ENCODE results near the gene GRK5. TPM values are rescaled to one million over a fixed set of nuclear protein-coding genes. Genes with fewer than 3 reads are reported as not detected.

The GRK5 gene
- polyA plus RNA-seq, 1 donor from 2014 or later, result 34.9 TPM

DNA sequence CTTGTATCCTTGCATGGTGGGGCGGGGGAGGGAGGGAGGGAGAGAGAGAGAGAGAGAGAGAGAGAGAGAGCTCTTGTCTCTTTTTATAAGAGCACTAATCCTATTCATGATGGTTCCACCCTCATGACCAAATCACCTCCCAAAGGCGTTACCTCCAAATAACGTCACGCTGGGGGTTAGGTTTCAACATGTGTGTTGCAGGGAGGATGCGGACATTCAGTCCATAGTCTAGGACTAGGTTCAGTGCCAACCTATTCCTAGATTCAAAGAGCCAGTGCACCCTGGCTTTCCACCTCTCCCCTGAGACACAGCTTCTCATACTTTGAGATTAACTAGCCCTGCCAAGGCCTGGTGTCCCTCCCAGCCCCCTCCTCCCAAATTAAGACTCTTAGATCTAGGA, 123.0 kb downstream of the GRK5 start:
- Histone ChIP-seq H3F3A (ENCODE audit: insufficient read depth, low read length, poor library complexity, severe bottlenecking) (no peaks in the 10 kb centered on the region), H3K9ac (ENCODE audit: low read length) (no peak overlapping the region), H3K9me2 (ENCODE audit: insufficient read depth, low read length) (no peaks in the 10 kb centered on the region), H3K27me3 (ENCODE audit: insufficient read depth, low read depth, low read length) (no peaks in the 10 kb centered on the region), H3K4me2 (ENCODE audit: low read length) (no peak overlapping the region), H3K9me3 (ENCODE audit: low read length) (no peaks in the 10 kb centered on the region), H2AFZ (ENCODE audit: low read depth, low read length) (no peak overlapping the region), H3K27ac (ENCODE audit: low read length) (no peak overlapping the region), H3K4me3 (ENCODE audit: low read length) (no peak overlapping the region), H4K20me1 (ENCODE audit: insufficient read depth) (no peaks in the 10 kb centered on the region), H3K36me3 (ENCODE audit: insufficient read depth, low read length) (no peaks in the 10 kb centered on the region), H3K79me2 (replicated peaks; ENCODE audit: insufficient read depth, low read length) (no peaks in the 10 kb centered on the region)
- no peak for TF ChIP-seq TAF1 (IDR thresholded peaks at IDR 0.05; ENCODE audit: low read depth)
- TF ChIP-seq EP300 (conservative IDR thresholded peaks at IDR 0.05; ENCODE audit: poor library complexity, severe bottlenecking), result no peak
- no peak for TF ChIP-seq POLR2AphosphoS5 (IDR thresholded peaks at IDR 0.05)
- TF ChIP-seq SMC3 (conservative IDR thresholded peaks at IDR 0.05; ENCODE audit: poor library complexity), result no peak
- TF ChIP-seq, protein P1, sequence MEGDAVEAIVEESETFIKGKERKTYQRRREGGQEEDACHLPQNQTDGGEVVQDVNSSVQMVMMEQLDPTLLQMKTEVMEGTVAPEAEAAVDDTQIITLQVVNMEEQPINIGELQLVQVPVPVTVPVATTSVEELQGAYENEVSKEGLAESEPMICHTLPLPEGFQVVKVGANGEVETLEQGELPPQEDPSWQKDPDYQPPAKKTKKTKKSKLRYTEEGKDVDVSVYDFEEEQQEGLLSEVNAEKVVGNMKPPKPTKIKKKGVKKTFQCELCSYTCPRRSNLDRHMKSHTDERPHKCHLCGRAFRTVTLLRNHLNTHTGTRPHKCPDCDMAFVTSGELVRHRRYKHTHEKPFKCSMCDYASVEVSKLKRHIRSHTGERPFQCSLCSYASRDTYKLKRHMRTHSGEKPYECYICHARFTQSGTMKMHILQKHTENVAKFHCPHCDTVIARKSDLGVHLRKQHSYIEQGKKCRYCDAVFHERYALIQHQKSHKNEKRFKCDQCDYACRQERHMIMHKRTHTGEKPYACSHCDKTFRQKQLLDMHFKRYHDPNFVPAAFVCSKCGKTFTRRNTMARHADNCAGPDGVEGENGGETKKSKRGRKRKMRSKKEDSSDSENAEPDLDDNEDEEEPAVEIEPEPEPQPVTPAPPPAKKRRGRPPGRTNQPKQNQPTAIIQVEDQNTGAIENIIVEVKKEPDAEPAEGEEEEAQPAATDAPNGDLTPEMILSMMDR (IDR thresholded peaks at IDR 0.05; ENCODE audit: poor library complexity, severe bottlenecking), result no peak

DNA sequence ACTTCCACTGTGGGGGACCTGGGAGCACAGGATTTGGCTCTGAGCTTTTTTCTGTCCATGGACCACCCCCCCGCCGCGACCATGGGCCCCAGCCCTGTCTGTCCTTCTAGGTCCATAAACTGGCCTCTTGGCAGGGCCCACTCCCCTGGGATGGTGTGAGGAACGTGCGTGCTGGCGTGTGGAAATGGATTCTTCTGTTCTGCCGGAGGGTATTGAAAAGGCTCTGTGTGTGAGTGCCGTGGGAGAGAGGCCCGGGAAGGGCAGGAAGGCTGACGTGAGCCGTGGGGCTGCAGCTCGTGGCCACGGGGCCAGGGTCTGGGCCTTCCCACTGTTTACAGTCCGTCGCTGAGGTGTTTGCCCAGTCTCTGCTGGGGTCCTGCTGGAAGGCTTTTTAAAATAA, 123.7 kb downstream of the GRK5 start:
- Histone ChIP-seq H3K27ac (ENCODE audit: low read length) (no peak overlapping the region), H3K36me3 (ENCODE audit: insufficient read depth, low read length) (no peaks in the 10 kb centered on the region), H3K9me3 (ENCODE audit: low read length) (no peaks in the 10 kb centered on the region), H3K9ac (ENCODE audit: low read length) (no peak overlapping the region), H3K9me2 (ENCODE audit: insufficient read depth, low read length) (no peaks in the 10 kb centered on the region), H3F3A (ENCODE audit: insufficient read depth, low read length, poor library complexity, severe bottlenecking) (no peaks in the 10 kb centered on the region), H3K27me3 (ENCODE audit: insufficient read depth, low read depth, low read length) (no peaks in the 10 kb centered on the region), H3K4me3 (ENCODE audit: low read length) (no peak overlapping the region), H3K4me2 (ENCODE audit: low read length) (no peak overlapping the region), H2AFZ (ENCODE audit: low read depth, low read length) (no peak overlapping the region), H3K79me2 (replicated peaks; ENCODE audit: insufficient read depth, low read length) (no peaks in the 10 kb centered on the region), H4K20me1 (ENCODE audit: insufficient read depth) (no peaks in the 10 kb centered on the region)
- TF ChIP-seq TAF1 (IDR thresholded peaks at IDR 0.05; ENCODE audit: low read depth), result no peak

DNA sequence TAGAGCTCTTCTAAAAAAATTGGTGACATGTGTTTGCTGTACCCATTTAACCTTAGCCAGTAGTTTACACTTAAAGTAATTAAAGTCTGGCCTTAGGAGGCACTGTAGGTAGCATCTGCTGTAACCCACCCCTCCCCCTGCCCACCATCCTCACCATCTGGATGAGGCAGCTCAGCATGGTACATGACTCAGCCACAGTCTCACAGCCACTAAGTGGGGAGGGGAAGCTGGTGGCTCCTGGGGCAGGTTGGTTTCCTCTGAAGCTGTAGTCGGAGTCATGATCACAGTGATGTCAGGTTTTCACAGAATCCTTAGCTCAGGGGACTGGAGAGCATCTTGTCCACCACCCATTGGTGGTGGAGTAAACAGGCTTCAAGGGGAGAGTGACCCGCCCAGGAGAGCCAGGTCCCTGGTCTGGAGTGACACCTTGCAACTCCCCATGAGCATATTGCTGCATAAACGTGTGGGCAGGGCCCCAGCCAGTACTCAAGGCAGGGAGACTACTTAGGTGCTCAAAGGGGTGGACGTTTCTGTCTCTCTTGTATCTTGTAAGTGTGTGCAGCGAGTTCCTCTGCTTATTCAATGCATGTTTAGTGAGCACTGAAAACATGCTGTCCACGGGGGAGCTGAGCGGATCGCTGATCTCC, 125.9 kb downstream of the GRK5 start:
- Histone ChIP-seq H3K9ac (ENCODE audit: low read length) (no peak overlapping the region), H2AFZ (ENCODE audit: low read depth, low read length) (no peak overlapping the region), H3K9me3 (ENCODE audit: low read length) (no peaks in the 10 kb centered on the region), H3F3A (ENCODE audit: insufficient read depth, low read length, poor library complexity, severe bottlenecking) (no peaks in the 10 kb centered on the region), H3K36me3 (ENCODE audit: insufficient read depth, low read length) (no peaks in the 10 kb centered on the region), H3K4me2 (ENCODE audit: low read length) (no peak overlapping the region), H3K79me2 (replicated peaks; ENCODE audit: insufficient read depth, low read length) (no peaks in the 10 kb centered on the region), H3K4me3 (ENCODE audit: low read length) (no peak overlapping the region), H4K20me1 (ENCODE audit: insufficient read depth) (no peaks in the 10 kb centered on the region), H3K9me2 (ENCODE audit: insufficient read depth, low read length) (no peaks in the 10 kb centered on the region), H3K27me3 (ENCODE audit: insufficient read depth, low read depth, low read length) (no peaks in the 10 kb centered on the region), H3K27ac (ENCODE audit: low read length) (no peak overlapping the region)
- TF ChIP-seq EZH2 (IDR thresholded peaks at IDR 0.05; ENCODE audit: borderline replicate concordance, insufficient read depth, low read length, poor library complexity, severe bottlenecking) (no peak), MXI1 (conservative IDR thresholded peaks at IDR 0.05; ENCODE audit: poor library complexity, severe bottlenecking) (no peak), SMC3 (conservative IDR thresholded peaks at IDR 0.05; ENCODE audit: poor library complexity) (no peak), EP300 (conservative IDR thresholded peaks at IDR 0.05; ENCODE audit: poor library complexity, severe bottlenecking) (no peak), TAF1 (IDR thresholded peaks at IDR 0.05; ENCODE audit: low read depth) (no peak), RAD21 (conservative IDR thresholded peaks at IDR 0.05) (no peak), POLR2AphosphoS5 (IDR thresholded peaks at IDR 0.05) (no peak)
- TF ChIP-seq, protein P1 (IDR thresholded peaks at IDR 0.05; ENCODE audit: poor library complexity, severe bottlenecking), result no peak
- TF ChIP-seq, protein P2, sequence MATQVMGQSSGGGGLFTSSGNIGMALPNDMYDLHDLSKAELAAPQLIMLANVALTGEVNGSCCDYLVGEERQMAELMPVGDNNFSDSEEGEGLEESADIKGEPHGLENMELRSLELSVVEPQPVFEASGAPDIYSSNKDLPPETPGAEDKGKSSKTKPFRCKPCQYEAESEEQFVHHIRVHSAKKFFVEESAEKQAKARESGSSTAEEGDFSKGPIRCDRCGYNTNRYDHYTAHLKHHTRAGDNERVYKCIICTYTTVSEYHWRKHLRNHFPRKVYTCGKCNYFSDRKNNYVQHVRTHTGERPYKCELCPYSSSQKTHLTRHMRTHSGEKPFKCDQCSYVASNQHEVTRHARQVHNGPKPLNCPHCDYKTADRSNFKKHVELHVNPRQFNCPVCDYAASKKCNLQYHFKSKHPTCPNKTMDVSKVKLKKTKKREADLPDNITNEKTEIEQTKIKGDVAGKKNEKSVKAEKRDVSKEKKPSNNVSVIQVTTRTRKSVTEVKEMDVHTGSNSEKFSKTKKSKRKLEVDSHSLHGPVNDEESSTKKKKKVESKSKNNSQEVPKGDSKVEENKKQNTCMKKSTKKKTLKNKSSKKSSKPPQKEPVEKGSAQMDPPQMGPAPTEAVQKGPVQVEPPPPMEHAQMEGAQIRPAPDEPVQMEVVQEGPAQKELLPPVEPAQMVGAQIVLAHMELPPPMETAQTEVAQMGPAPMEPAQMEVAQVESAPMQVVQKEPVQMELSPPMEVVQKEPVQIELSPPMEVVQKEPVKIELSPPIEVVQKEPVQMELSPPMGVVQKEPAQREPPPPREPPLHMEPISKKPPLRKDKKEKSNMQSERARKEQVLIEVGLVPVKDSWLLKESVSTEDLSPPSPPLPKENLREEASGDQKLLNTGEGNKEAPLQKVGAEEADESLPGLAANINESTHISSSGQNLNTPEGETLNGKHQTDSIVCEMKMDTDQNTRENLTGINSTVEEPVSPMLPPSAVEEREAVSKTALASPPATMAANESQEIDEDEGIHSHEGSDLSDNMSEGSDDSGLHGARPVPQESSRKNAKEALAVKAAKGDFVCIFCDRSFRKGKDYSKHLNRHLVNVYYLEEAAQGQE (IDR thresholded peaks at IDR 0.05; ENCODE audit: borderline replicate concordance), result no peak
